Activated naive CD4-positive, alpha-beta T cell treated with anti-CD3 and anti-CD28 coated beads, Interleukin-2, amount 10 ng/mL, durations not matched to agents 7 days and 5 days (primary cell): ENCODE measurements around the gene ISY1.

ENCODE experiments used
- CTCF ChIA-PET: fragments of 350-600 bp; sonication (Branson Sonifier 250); formaldehyde crosslinking; loops from one replicate; lab custom pipeline; 2021; ENCODE audit warnings: antibody characterized with exemption; lab: Charles Lee
- DNase-seq: peaks from one replicate; pipeline ENCODE4 v3.0.0-alpha.2; 2020
- H3K27ac Mint-ChIP-seq: one replicate; pipeline ENCODE4 v1.8.0; 2021; ENCODE audit warnings: mild to moderate bottlenecking, moderate library complexity, mixed read lengths
- H3K27me3 Mint-ChIP-seq: one replicate; pipeline ENCODE4 v1.8.0; 2021; ENCODE audit warnings: mild to moderate bottlenecking, mixed read lengths
- H3K36me3 Mint-ChIP-seq: one replicate; pipeline ENCODE4 v1.8.0; 2021; ENCODE audit warnings: mixed read lengths
- H3K4me1 Mint-ChIP-seq: one replicate; pipeline ENCODE4 v1.8.0; 2021; ENCODE audit warnings: mixed read lengths
- H3K4me3 Mint-ChIP-seq: one replicate; pipeline ENCODE4 v1.8.0; 2021; ENCODE audit warnings: mild to moderate bottlenecking, moderate library complexity, mixed read lengths
- H3K9me3 Mint-ChIP-seq: one replicate; pipeline ENCODE4 v1.8.0; 2021; ENCODE audit warnings: mixed read lengths

ISY1 gene

DNA sequence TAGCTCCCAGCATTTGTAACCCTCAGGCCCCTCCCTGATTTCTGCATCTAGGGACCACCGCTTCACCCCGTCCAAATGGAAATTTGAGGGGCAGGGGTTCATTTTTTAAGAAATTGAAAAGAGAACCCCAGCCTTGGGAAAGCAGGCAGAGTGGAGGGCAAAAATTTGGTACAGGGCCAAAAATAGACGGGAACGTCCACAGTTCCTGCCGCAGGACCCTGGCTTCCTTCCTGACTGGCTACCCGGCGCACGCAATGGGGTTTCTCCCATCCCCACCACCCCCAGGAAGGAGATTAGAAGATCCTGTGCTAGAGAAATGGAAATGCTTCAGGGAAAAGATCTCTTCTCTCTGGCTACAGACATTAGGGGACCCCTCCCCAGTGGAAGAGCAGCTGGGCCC lies 79.4 kb downstream of the ISY1 start:
- H3K27ac Mint-ChIP-seq = no peak overlapping the region
- H3K4me1 Mint-ChIP-seq = peaks cover 8% of the 10 kb centered on the region
- no peak overlapping the region for H3K4me3 Mint-ChIP-seq
- no peaks in the 10 kb centered on the region for H3K9me3 Mint-ChIP-seq
- DNase-seq = no peak
- no peaks in the 10 kb centered on the region for H3K36me3 Mint-ChIP-seq
- peaks cover 10% of the 10 kb centered on the region for H3K27me3 Mint-ChIP-seq
- CTCF ChIA-PET = no interaction called here

- peaks cover 8% of the 10 kb centered on the region for H3K4me1 Mint-ChIP-seq
- no peak overlapping the region for H3K4me3 Mint-ChIP-seq
- H3K9me3 Mint-ChIP-seq = no peaks in the 10 kb centered on the region
- peaks cover 15% of the 10 kb centered on the region for H3K27me3 Mint-ChIP-seq
- CTCF ChIA-PET = interaction anchor here (0.7 kb wide), 1 partner anchor 225 kb away, joined by 3 read pairs; no protein-coding TSS in a partner anchor
- H3K27ac Mint-ChIP-seq = no peak overlapping the region
- no peak for DNase-seq
- no peaks in the 10 kb centered on the region for H3K36me3 Mint-ChIP-seq
Measured at GRCh38 chr3:129078510-129078909, 82.4 kb downstream of the ISY1 start.
